HL-60/S4 treated with phorbol 12-myristate 13-acetate at 8.2 ng/mL for 4 days and 3 days (cell line): Measurements from ENCODE around the gene MAOA.
"Not testable (repeated sequence)": the region's sequence is repeated elsewhere in the genome, so short reads cannot be mapped to it uniquely, and the experiment has no call there.

Experiments used
- in situ Hi-C: fragments of 300-500 bp; cut with MboI; formaldehyde crosslinking; loops from 2 replicates; pipeline ENCODE4 v1.15.0; 2022; ENCODE audit warnings: low sequenced_read_pairs

MAOA gene

GRCh38 chrX:43656005-43656494 lies at the start of gene MAOA:
Gene MAOA (plus strand): TSS chrX:43656299. CDS start chrX:43656342, 43 bp downstream.
- in situ Hi-C loops: no loop called here

GRCh38 chrX:43612400-43612799 lies 43.7 kb upstream of the MAOA start:
- in situ Hi-C loops: no loop called here

GRCh38 chrX:43615660-43616059 lies 40.4 kb upstream of the MAOA start:
- in situ Hi-C loops: no loop called here

- in situ Hi-C loops: no loop called here
Measured at GRCh38 chrX:43618366-43619205, 37.5 kb upstream of the MAOA start.

- in situ Hi-C loops: not testable (repeated sequence)
Measured at GRCh38 chrX:43619861-43620260, 36.2 kb upstream of the MAOA start.

- in situ Hi-C loops: no loop called here
Measured at GRCh38 chrX:43627147-43627546, 29.0 kb upstream of the MAOA start.

- in situ Hi-C loops: no loop called here
Measured at GRCh38 chrX:43627669-43628068, 28.4 kb upstream of the MAOA start.

GRCh38 chrX:43629229-43629628 lies 26.9 kb upstream of the MAOA start:
- in situ Hi-C loops: no loop called here

- in situ Hi-C loops: no loop called here
Measured at GRCh38 chrX:43631841-43632240, 24.3 kb upstream of the MAOA start.

GRCh38 chrX:43633081-43633480 lies 23.0 kb upstream of the MAOA start:
- in situ Hi-C loops: no loop called here

- in situ Hi-C loops: no loop called here
Measured at GRCh38 chrX:43633757-43634156, 22.3 kb upstream of the MAOA start.

- in situ Hi-C loops: no loop called here
Measured at GRCh38 chrX:43640482-43640881, 15.6 kb upstream of the MAOA start.

- in situ Hi-C loops: no loop called here
Measured at GRCh38 chrX:43641691-43642090, 14.4 kb upstream of the MAOA start.

- in situ Hi-C loops: no loop called here
Measured at GRCh38 chrX:43643201-43643600, 12.9 kb upstream of the MAOA start.

- in situ Hi-C loops: no loop called here
Measured at GRCh38 chrX:43643662-43644061, 12.4 kb upstream of the MAOA start.

GRCh38 chrX:43644124-43644701 lies 11.9 kb upstream of the MAOA start:
- in situ Hi-C loops: no loop called here

GRCh38 chrX:43646800-43647199 lies 9.3 kb upstream of the MAOA start:
- in situ Hi-C loops: no loop called here

GRCh38 chrX:43654431-43655150 lies 1.5 kb upstream of the MAOA start:
- in situ Hi-C loops: no loop called here

- in situ Hi-C loops: no loop called here
Measured at GRCh38 chrX:43655151-43656004, 721 bp upstream of the MAOA start.

GRCh38 chrX:43657671-43658070 lies 1.6 kb downstream of the MAOA start:
- in situ Hi-C loops: no loop called here
